Neural cell (in vitro differentiated cells): ENCODE measurements around the gene HUWE1. TPM values are rescaled to one million over a fixed set of nuclear protein-coding genes. Genes with fewer than 3 reads are reported as not detected.

Experiments used
- H2AFZ ChIP-seq: fragments of 200-600, 300-800 bp; sonication (generic), shearing (Covaris generic); 2 replicates; pipeline ENCODE4 v1.6.0; 2014; ENCODE audit warnings: low read depth, mild to moderate bottlenecking, antibody characterized with exemption, low read length, moderate library complexity
- H3F3A ChIP-seq: fragments of 200-600 bp; shearing (Covaris generic); 2 replicates; pipeline ENCODE4 v1.6.1; 2016; ENCODE audit warnings: mild to moderate bottlenecking, moderate library complexity, mixed read lengths, antibody characterized with exemption, low read length; ENCODE audit not compliant: insufficient read depth, poor library complexity, severe bottlenecking
- H3K27ac ChIP-seq: fragments of 200-600, 300-800 bp; sonication (generic), shearing (Covaris generic); 2 replicates; pipeline ENCODE4 v1.5.1; 2014; ENCODE audit warnings: mild to moderate bottlenecking, low read length, moderate library complexity
- H3K27me3 ChIP-seq: fragments of 300-800, 200-600 bp; sonication (generic), shearing (Covaris generic); 2 replicates; pipeline ENCODE4 v1.6.0; 2014; ENCODE audit warnings: mild to moderate bottlenecking, low read depth, low read length, moderate library complexity; ENCODE audit not compliant: insufficient read depth
- H3K36me3 ChIP-seq: fragments of 300-800, 200-600 bp; sonication (generic), shearing (Covaris generic); 2 replicates; pipeline ENCODE4 v1.5.1; 2014; ENCODE audit warnings: mild to moderate bottlenecking, antibody characterized with exemption, low read length, moderate library complexity; ENCODE audit not compliant: insufficient read depth
- H3K4me2 ChIP-seq: fragments of 300-800, 200-600 bp; sonication (generic), shearing (Covaris generic); 2 replicates; pipeline ENCODE4 v1.6.0; 2014; ENCODE audit warnings: mild to moderate bottlenecking, low read length
- H3K4me3 ChIP-seq: fragments of 300-800, 200-600 bp; sonication (generic), shearing (Covaris generic); 2 replicates; pipeline ENCODE4 v1.5.1; 2014; ENCODE audit warnings: mild to moderate bottlenecking, low read length, moderate library complexity
- H3K79me2 ChIP-seq: fragments of 200-600 bp; shearing (Covaris generic); replicated peaks from 2 replicates; pipeline ENCODE4 v1.6.0; 2014; ENCODE audit warnings: mild to moderate bottlenecking, low read length, moderate library complexity; ENCODE audit not compliant: insufficient read depth
- H3K9ac ChIP-seq: fragments of 300-800, 200-600 bp; sonication (generic), shearing (Covaris generic); 2 replicates; pipeline ENCODE4 v1.6.1; 2016; ENCODE audit warnings: mild to moderate bottlenecking, low read length, mixed read lengths
- H3K9me2 ChIP-seq: fragments of 200-600 bp; shearing (Covaris generic); 2 replicates; pipeline ENCODE4 v1.6.1; 2016; ENCODE audit warnings: mild to moderate bottlenecking, low read length, mixed read lengths; ENCODE audit not compliant: insufficient read depth
- H3K9me3 ChIP-seq: fragments of 200-600, 300-800 bp; sonication (generic), shearing (Covaris generic); 2 replicates; pipeline ENCODE4 v1.6.1; 2016; ENCODE audit warnings: mild to moderate bottlenecking, mixed run types, low read length, moderate library complexity, mixed read lengths
- H4K20me1 ChIP-seq: fragments of 200-600 bp; shearing (Covaris generic); 2 replicates; pipeline ENCODE4 v1.6.1; 2016; ENCODE audit warnings: mild to moderate bottlenecking, mixed run types; ENCODE audit not compliant: insufficient read depth
- EP300 ChIP-seq: fragments of 450-650 bp; conservative IDR thresholded peaks from 2 replicates; pipeline ENCODE4 v1.6.1; 2014; ENCODE audit warnings: antibody characterized with exemption, mild to moderate bottlenecking, moderate library complexity; ENCODE audit not compliant: poor library complexity, severe bottlenecking
- EZH2 ChIP-seq: fragments of 200-600, 300-800 bp; shearing (Covaris generic), sonication (generic); IDR thresholded peaks from 2 replicates; pipeline ENCODE4 v1.6.1; 2014; ENCODE audit warnings: antibody characterized with exemption, low read length, borderline replicate concordance, mild to moderate bottlenecking; ENCODE audit not compliant: insufficient read depth, poor library complexity, severe bottlenecking
- MXI1 ChIP-seq: fragments of 450-650 bp; conservative IDR thresholded peaks from 2 replicates; pipeline ENCODE4 v1.6.1; 2014; ENCODE audit warnings: antibody characterized with exemption, mild to moderate bottlenecking; ENCODE audit not compliant: poor library complexity, severe bottlenecking
- POLR2AphosphoS5 ChIP-seq: IDR thresholded peaks from 2 replicates; pipeline ENCODE4 v1.6.1; 2012
- RAD21 ChIP-seq: fragments of 450-650 bp; conservative IDR thresholded peaks from 2 replicates; pipeline ENCODE4 v1.6.1; 2014; ENCODE audit warnings: antibody characterized with exemption, mild to moderate bottlenecking, moderate library complexity
- SMC3 ChIP-seq: fragments of 450-650 bp; conservative IDR thresholded peaks from 2 replicates; pipeline ENCODE4 v1.6.1; 2014; ENCODE audit warnings: antibody characterized with exemption, mild to moderate bottlenecking, moderate library complexity; ENCODE audit not compliant: poor library complexity
- TAF1 ChIP-seq: IDR thresholded peaks from 2 replicates; pipeline ENCODE4 v1.6.1; 2012; ENCODE audit warnings: low read depth
- polyA plus RNA-seq: library from polyadenylated mRNA; depleted of rRNA; stranded (reverse); fragments of >200 nt; gene quantifications from 2 replicates; pipeline ENCODE4 v1.2.3, GENCODE V29; 2014
- TF ChIP-seq, protein P1 (sequence below): fragments of 450-650 bp; IDR thresholded peaks from 2 replicates; pipeline ENCODE4 v1.5.1; 2014; ENCODE audit warnings: antibody characterized with exemption, mild to moderate bottlenecking, moderate library complexity; ENCODE audit not compliant: poor library complexity, severe bottlenecking
- TF ChIP-seq, protein P2 (sequence below): IDR thresholded peaks from 2 replicates; pipeline ENCODE4 v1.6.1; 2012; ENCODE audit warnings: borderline replicate concordance

Gene HUWE1
- polyA plus RNA-seq, 1 donor from 2014 or later: 25.0 TPM

DNA sequence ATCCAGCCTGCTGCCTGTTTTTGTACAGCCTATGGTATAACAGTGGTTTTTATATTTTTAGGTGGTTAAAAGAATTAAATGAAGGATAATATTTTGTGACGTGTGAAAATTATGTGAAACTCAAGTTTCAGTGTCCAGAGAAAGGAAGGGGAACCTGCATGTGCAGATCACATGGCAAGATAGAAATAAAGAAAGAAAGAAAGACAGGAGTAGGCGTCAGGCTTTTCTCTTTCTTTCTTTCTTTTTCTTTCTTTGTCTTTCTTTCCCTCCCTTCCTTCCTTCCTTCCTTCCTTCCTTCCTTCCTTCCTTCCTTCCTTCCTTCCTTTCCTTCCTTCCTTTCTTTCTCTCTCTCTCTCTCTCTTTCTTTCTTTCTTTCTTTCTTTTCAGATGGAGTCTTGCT, 42.0 kb upstream of the HUWE1 start:
- Histone ChIP-seq H3F3A (no peaks in the 10 kb centered on the region), H3K4me3 (no peak overlapping the region), H2AFZ (no peak overlapping the region), H4K20me1 (no peaks in the 10 kb centered on the region), H3K27me3 (no peaks in the 10 kb centered on the region), H3K4me2 (no peak overlapping the region), H3K9ac (no peak overlapping the region), H3K79me2 (no peaks in the 10 kb centered on the region), H3K36me3 (no peaks in the 10 kb centered on the region), H3K9me3 (no peaks in the 10 kb centered on the region), H3K9me2 (no peaks in the 10 kb centered on the region), H3K27ac (no peak overlapping the region)
- TF ChIP-seq, protein P1, sequence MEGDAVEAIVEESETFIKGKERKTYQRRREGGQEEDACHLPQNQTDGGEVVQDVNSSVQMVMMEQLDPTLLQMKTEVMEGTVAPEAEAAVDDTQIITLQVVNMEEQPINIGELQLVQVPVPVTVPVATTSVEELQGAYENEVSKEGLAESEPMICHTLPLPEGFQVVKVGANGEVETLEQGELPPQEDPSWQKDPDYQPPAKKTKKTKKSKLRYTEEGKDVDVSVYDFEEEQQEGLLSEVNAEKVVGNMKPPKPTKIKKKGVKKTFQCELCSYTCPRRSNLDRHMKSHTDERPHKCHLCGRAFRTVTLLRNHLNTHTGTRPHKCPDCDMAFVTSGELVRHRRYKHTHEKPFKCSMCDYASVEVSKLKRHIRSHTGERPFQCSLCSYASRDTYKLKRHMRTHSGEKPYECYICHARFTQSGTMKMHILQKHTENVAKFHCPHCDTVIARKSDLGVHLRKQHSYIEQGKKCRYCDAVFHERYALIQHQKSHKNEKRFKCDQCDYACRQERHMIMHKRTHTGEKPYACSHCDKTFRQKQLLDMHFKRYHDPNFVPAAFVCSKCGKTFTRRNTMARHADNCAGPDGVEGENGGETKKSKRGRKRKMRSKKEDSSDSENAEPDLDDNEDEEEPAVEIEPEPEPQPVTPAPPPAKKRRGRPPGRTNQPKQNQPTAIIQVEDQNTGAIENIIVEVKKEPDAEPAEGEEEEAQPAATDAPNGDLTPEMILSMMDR: no peak
- TF ChIP-seq, protein P2, sequence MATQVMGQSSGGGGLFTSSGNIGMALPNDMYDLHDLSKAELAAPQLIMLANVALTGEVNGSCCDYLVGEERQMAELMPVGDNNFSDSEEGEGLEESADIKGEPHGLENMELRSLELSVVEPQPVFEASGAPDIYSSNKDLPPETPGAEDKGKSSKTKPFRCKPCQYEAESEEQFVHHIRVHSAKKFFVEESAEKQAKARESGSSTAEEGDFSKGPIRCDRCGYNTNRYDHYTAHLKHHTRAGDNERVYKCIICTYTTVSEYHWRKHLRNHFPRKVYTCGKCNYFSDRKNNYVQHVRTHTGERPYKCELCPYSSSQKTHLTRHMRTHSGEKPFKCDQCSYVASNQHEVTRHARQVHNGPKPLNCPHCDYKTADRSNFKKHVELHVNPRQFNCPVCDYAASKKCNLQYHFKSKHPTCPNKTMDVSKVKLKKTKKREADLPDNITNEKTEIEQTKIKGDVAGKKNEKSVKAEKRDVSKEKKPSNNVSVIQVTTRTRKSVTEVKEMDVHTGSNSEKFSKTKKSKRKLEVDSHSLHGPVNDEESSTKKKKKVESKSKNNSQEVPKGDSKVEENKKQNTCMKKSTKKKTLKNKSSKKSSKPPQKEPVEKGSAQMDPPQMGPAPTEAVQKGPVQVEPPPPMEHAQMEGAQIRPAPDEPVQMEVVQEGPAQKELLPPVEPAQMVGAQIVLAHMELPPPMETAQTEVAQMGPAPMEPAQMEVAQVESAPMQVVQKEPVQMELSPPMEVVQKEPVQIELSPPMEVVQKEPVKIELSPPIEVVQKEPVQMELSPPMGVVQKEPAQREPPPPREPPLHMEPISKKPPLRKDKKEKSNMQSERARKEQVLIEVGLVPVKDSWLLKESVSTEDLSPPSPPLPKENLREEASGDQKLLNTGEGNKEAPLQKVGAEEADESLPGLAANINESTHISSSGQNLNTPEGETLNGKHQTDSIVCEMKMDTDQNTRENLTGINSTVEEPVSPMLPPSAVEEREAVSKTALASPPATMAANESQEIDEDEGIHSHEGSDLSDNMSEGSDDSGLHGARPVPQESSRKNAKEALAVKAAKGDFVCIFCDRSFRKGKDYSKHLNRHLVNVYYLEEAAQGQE: no peak
- no peak for TF ChIP-seq EP300
- TF ChIP-seq SMC3: no peak
- no peak for TF ChIP-seq EZH2
- no peak for TF ChIP-seq POLR2AphosphoS5
- TF ChIP-seq RAD21: no peak
- TF ChIP-seq MXI1: no peak
- TF ChIP-seq TAF1: no peak

DNA sequence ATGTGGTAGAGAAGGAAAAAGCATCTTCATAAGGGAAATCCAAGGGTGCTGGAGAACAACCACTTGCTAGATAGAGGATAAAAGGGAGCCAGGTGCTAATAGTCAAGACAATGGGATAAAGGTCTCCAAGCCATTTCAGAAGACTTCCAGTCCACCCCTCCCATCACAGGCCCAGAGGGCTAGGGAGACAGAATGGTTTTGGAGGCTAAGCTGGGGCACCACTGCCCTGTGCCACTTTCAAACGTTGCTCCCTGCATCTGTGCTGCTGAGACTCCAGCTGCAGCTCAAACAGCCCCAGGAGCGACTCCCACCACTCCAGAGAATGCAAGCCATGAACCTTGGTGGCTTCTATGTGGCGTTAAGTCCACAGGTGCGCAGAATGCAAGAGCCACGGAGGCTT, 38.4 kb upstream of the HUWE1 start:
- H3K79me2 ChIP-seq: no peaks in the 10 kb centered on the region
- H2AFZ ChIP-seq: no peak overlapping the region
- H3K36me3 ChIP-seq: no peaks in the 10 kb centered on the region
- no peaks in the 10 kb centered on the region for H3K9me3 ChIP-seq
- TF ChIP-seq RAD21 (no peak), MXI1 (no peak), POLR2AphosphoS5 (no peak), EZH2 (no peak), EP300 (no peak), SMC3 (no peak), TAF1 (no peak)
- TF ChIP-seq, protein P2: no peak
- TF ChIP-seq, protein P1: no peak
- no peaks in the 10 kb centered on the region for H3F3A ChIP-seq
- no peaks in the 10 kb centered on the region for H4K20me1 ChIP-seq
- no peak overlapping the region for H3K4me2 ChIP-seq
- no peaks in the 10 kb centered on the region for H3K27me3 ChIP-seq
- no peak overlapping the region for H3K27ac ChIP-seq
- H3K9me2 ChIP-seq: no peaks in the 10 kb centered on the region
- no peak overlapping the region for H3K4me3 ChIP-seq
- no peak overlapping the region for H3K9ac ChIP-seq
